HepG2 (cell line): ENCODE measurements around the gene IQCM.

Experiments
- NCOR1 ChIP-seq: fragments of 200-600 bp; sonication (generic); IDR thresholded peaks from 2 replicates; pipeline ENCODE4 v1.7.0; 2017; ENCODE audit warnings: antibody characterized with exemption, low read length, borderline replicate concordance
- NR1H2 ChIP-seq: sonication (generic); formaldehyde crosslinking; IDR thresholded peaks from 2 replicates; pipeline ENCODE4 v1.8.1; 2022; ENCODE audit warnings: low read depth, missing genetic modification reagents, borderline replicate concordance
- TF ChIP-seq, protein P1 (sequence below): sonication (generic); formaldehyde crosslinking; IDR thresholded peaks from 2 replicates; pipeline ENCODE4 v1.5.0; 2020; ENCODE audit warnings: mild to moderate bottlenecking, missing genetic modification reagents, moderate library complexity

DNA sequence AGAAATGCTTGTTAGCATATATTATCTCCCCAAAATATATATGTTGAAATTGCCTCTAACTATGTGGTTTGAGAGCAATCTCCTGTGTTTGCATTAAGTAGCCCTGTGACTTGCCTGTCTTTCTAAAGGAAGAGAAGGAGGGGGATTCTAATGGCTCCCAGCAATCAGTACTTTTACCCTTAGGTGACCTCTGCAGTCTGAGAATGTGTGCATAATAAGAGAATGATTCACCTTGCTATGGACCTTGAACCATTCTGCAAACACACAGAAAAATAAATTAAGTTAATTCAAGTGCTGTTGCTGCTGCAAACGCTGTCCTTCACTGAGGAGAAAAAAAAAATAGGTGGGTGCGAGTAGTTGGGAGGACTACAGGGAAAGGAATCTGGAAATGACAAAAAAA lies 322.2 kb downstream of the IQCM start:
- TF ChIP-seq, protein P1, sequence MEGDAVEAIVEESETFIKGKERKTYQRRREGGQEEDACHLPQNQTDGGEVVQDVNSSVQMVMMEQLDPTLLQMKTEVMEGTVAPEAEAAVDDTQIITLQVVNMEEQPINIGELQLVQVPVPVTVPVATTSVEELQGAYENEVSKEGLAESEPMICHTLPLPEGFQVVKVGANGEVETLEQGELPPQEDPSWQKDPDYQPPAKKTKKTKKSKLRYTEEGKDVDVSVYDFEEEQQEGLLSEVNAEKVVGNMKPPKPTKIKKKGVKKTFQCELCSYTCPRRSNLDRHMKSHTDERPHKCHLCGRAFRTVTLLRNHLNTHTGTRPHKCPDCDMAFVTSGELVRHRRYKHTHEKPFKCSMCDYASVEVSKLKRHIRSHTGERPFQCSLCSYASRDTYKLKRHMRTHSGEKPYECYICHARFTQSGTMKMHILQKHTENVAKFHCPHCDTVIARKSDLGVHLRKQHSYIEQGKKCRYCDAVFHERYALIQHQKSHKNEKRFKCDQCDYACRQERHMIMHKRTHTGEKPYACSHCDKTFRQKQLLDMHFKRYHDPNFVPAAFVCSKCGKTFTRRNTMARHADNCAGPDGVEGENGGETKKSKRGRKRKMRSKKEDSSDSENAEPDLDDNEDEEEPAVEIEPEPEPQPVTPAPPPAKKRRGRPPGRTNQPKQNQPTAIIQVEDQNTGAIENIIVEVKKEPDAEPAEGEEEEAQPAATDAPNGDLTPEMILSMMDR (CRISPR knock-in tag), result no peak
- TF ChIP-seq NR1H2 (CRISPR knock-in tag) (no peak), NCOR1 (0 out of 2 replicates have a peak, but pooled peaks have one; percentile 49)
